ENCODE measurements around the gene XYLT2.

XYLT2 gene

DNA sequence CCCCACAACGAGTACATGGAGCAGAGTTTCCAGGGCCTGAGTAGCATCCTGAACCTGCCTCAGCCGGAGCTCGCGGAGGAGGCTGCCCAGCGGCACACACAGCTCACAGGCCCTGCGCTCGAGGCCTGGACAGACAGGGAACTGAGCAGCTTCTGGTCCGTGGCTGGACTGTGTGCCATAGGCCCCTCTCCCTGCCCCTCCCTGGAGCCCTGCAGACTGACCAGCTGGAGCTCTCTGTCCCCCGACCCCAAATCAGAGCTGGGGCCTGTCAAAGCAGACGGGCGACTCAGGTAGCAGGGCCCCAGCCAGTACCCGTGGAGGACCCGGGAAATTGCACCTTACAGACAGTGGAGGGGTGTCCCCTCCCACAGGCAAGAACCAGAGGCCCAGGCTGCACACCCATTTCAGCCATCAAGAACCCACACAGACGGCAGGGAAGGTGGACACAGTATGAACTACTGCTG is 14.1 kb downstream of the XYLT2 start:
- Mint-ChIP-seq H3K27ac (no peak overlapping the region), H3K4me1 (ENCODE audit: low read depth) (peaks cover 7% of the 10 kb centered on the region)

DNA sequence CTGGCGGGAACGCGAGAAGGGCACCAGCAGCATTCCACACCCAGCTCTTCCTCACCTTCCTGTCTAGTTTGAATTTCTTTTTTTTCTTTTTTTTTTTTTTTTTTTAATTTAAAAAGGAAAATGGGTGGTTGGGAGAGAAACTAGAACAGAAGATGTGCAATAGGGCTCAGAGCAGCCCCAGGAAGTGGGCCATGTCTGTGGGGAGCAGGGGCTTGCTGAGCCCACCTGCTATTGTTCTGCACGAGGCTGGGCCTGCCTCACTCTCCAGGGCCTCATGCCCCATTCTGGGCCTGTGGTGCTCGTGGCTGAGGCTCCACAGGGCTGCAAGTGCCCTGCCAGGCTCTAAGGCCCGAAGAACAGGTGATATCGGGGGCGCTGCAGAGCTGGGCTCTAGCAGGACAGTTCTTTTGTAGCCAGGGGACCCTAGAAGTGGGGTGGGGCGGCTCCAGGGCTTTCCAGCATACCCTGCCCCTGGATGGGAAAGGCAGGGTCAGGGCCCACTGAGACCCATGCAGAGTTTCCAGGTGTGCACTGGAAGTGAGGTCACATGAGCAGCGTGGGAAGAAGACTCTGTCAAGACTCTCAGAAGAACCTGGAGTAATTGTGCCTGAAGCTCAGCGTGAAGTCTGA is 14.7 kb downstream of the XYLT2 start:
- Mint-ChIP-seq H3K36me3 (ENCODE audit: low read depth) (peaks cover 20% of the 10 kb centered on the region), H3K27ac (no peak overlapping the region), H3K4me3 (no peak overlapping the region), H3K9me3 (no peaks in the 10 kb centered on the region), H3K4me1 (ENCODE audit: low read depth) (peaks cover 7% of the 10 kb centered on the region), H3K27me3 (ENCODE audit: low read depth) (no peaks in the 10 kb centered on the region)
- no peak for DNase-seq (ENCODE audit: low spot score)

More for the DNA sequence above, 14.1 kb downstream of the XYLT2 start:
- no peaks in the 10 kb centered on the region for H3K9me3 Mint-ChIP-seq
- peaks cover 20% of the 10 kb centered on the region for H3K36me3 Mint-ChIP-seq (ENCODE audit: low read depth)
- no peak overlapping the region for H3K4me3 Mint-ChIP-seq
- DNase-seq (ENCODE audit: low spot score): no peak
- no peaks in the 10 kb centered on the region for H3K27me3 Mint-ChIP-seq (ENCODE audit: low read depth)

DNA sequence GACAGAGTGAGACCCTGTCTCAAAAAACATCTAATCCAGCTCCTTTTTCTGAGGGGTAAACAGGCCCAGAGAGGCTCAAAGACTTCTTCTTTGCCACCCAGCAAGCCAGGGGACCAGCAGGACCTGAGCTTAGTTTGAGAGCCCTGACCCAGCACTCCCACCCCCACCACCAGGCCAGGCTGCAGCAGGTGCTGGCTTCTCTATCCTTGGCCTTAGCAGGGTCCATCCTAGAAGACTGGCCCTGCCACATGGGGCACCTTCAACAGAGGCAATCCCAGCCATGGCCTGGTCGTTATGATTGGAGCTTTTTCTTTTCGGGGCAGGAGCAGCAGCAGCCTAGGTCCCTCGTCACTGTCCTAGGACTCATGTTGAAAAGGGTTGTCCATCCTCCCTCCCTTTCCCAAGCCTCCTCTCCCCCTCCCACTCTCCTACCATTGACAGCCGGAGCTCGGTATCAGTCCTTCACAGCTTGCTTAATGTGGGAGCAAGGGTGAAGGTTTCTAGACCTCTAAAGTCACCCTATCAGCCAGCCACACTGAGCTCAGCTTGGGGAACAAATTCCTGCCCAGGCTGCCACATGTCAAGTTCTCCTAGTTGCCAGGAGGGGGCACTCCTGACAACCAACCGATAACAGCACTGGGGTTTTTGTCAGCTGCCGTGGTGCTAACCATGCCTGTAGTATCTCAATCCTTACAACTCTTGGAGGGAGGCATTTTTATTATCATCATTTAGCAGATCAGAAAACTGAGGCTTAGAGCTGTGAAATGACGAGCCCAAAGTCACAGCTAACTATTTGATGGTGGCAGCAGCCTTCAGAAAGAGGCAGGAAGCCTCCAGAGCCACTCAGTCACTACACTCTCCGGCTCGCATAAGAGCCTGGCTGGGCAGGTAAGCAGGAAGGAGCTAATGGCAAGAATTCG is 15.9 kb downstream of the XYLT2 start:
- Mint-ChIP-seq H3K27ac (peak overlapping the region; percentile 53), H3K4me1 (ENCODE audit: low read depth) (peaks cover 7% of the 10 kb centered on the region), H3K9me3 (no peaks in the 10 kb centered on the region), H3K4me3 (peak overlapping the region; percentile 44), H3K36me3 (ENCODE audit: low read depth) (peaks cover 18% of the 10 kb centered on the region), H3K27me3 (ENCODE audit: low read depth) (no peaks in the 10 kb centered on the region)
- peak; percentile 49 for DNase-seq (ENCODE audit: low spot score)

DNA sequence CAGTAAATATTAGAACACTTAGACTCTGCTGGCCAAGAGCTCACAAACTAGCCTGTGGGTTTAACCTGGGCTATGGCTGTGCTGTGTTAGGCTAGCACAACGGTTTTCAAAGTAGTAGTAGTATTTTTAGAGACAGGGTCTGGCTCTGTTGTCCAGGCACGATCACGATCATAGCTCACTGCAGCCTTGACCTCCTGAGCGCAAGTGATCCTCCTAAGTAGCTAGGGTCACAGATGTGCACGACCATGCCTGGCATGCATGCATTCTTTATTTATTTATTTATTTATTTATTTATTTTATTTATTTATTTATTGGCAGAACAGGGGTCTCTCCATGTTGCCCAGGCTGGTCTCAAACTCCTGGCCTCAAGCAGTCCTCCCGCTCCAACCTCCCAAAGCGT is 16.7 kb downstream of the XYLT2 start:
- no peak overlapping the region for H3K4me3 Mint-ChIP-seq
- peaks cover 7% of the 10 kb centered on the region for H3K4me1 Mint-ChIP-seq (ENCODE audit: low read depth)
- DNase-seq (ENCODE audit: low spot score): no peak
- H3K27me3 Mint-ChIP-seq (ENCODE audit: low read depth): no peaks in the 10 kb centered on the region
- H3K9me3 Mint-ChIP-seq: no peaks in the 10 kb centered on the region
- H3K27ac Mint-ChIP-seq: peak overlapping the region; percentile 55
- peaks cover 20% of the 10 kb centered on the region for H3K36me3 Mint-ChIP-seq (ENCODE audit: low read depth)

DNA sequence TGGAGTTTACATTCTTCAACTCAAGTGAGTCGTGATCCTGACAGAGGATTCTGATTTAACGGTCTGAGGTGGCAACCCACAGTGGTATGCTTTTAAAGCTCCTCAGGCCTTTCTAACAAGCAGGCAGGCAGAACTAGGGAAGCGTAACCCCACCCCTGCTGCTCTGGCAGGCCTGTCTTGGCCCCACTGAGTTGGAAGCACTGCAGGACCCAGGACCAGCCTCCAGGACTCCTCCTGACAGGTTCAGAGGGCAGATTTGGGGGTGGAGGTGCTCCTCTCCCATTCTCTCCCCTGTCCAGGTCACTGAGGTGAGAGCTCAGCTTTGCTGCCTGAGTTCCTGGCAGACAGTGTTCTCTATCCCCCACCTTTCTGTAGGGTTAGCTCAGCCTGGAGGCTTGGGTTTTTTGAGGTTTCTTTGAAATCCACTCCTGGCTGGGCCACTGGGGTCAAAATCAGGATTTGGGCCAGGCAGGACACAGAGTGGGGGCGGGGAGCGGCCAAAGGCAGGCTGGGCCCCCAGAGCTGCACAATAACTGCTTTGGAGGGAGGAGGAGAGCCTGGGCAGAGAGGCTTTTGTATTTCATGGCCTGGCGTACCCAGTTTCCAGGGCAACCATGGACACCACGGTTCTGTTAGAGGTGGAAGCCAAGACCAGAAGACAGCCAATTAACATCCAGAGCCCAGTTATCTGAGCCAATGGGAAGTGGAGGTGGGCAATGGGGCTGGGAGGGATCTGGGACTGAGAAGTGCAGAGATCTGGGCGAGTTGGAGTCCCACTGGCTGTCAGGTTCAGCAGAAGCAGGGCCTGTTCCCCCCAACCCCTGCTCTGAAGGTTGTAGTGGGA is 17.5 kb downstream of the XYLT2 start:
- peaks cover 7% of the 10 kb centered on the region for H3K4me1 Mint-ChIP-seq (ENCODE audit: low read depth)
- DNase-seq (ENCODE audit: low spot score): no peak
- no peaks in the 10 kb centered on the region for H3K9me3 Mint-ChIP-seq
- no peak overlapping the region for H3K27ac Mint-ChIP-seq
- peaks cover 24% of the 10 kb centered on the region for H3K36me3 Mint-ChIP-seq (ENCODE audit: low read depth)
- H3K27me3 Mint-ChIP-seq (ENCODE audit: low read depth): no peaks in the 10 kb centered on the region
- no peak overlapping the region for H3K4me3 Mint-ChIP-seq

DNA sequence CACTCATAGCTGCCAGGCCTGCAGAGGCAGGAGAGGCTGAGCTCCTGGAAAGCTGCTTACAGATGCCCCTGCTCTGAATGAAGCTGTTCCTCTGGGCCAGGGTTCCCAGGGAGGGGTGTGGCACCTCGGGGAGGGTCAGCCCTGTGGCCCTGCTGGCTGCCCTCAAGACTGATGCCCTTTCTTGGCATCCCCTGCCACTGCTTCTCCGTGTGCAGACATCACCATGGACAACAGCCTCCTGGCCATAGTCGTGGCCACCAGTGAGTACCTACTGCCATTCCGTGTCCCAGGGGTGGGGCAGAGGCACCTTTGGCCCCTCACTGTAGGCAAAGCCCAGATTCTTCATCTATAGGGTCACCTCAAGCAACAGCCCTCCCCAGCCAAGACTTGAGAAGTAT is 18.1 kb downstream of the XYLT2 start:
- no peak for DNase-seq (ENCODE audit: low spot score)
- Mint-ChIP-seq H3K36me3 (ENCODE audit: low read depth) (peaks cover 23% of the 10 kb centered on the region), H3K9me3 (no peaks in the 10 kb centered on the region), H3K4me3 (no peak overlapping the region), H3K27ac (no peak overlapping the region), H3K4me1 (ENCODE audit: low read depth) (peaks cover 7% of the 10 kb centered on the region), H3K27me3 (ENCODE audit: low read depth) (no peaks in the 10 kb centered on the region)

DNA sequence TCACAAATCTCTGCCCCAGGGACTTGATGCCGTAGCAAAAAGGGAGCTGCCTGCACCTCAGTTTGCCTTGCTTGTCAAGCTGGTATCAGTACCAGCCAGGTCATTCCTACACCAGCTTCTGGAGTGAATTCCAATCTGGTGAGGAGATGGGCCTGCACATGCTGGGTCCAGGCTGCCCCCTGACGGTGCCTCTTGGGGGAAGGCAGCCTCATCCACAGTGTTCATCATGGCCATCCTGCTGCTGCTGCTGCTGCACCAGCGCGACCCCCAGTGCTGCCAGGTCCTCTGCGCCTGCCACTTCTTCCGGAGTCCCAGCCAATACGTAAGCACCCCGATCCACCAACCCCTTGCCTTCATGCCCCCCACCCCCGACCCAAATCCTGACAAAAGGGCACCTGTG is 18.8 kb downstream of the XYLT2 start:
- no peak overlapping the region for H3K4me3 Mint-ChIP-seq
- no peak overlapping the region for H3K27ac Mint-ChIP-seq
- H3K9me3 Mint-ChIP-seq: no peaks in the 10 kb centered on the region
- peaks cover 7% of the 10 kb centered on the region for H3K4me1 Mint-ChIP-seq (ENCODE audit: low read depth)
- DNase-seq (ENCODE audit: low spot score): no peak
- peaks cover 23% of the 10 kb centered on the region for H3K36me3 Mint-ChIP-seq (ENCODE audit: low read depth)
- H3K27me3 Mint-ChIP-seq (ENCODE audit: low read depth): no peaks in the 10 kb centered on the region

DNA sequence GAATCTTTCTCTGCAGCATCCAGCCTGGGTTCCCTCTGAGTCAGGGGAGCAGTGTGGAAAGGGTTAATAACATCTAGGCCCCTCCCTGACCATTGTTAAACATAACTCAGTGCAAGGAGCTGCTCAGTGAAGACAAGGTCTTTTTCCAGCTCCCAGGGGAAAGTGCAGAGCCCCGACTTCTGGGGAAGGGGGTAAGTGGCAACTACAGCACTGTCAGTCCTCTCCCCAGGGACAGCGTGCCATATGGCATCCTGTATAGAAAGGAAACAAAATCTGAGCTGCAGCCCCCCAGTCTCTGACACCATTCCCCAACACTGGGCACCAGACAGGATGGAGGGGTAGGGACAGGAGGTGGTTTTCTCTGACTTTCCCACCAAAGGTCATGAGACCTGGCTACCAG is 19.2 kb downstream of the XYLT2 start:
- no peak for DNase-seq (ENCODE audit: low spot score)
- H3K9me3 Mint-ChIP-seq: no peaks in the 10 kb centered on the region
- H3K27ac Mint-ChIP-seq: no peak overlapping the region
- H3K36me3 Mint-ChIP-seq (ENCODE audit: low read depth): peaks cover 28% of the 10 kb centered on the region
- H3K4me1 Mint-ChIP-seq (ENCODE audit: low read depth): peaks cover 7% of the 10 kb centered on the region
- no peaks in the 10 kb centered on the region for H3K27me3 Mint-ChIP-seq (ENCODE audit: low read depth)
- H3K4me3 Mint-ChIP-seq: no peak overlapping the region

DNA sequence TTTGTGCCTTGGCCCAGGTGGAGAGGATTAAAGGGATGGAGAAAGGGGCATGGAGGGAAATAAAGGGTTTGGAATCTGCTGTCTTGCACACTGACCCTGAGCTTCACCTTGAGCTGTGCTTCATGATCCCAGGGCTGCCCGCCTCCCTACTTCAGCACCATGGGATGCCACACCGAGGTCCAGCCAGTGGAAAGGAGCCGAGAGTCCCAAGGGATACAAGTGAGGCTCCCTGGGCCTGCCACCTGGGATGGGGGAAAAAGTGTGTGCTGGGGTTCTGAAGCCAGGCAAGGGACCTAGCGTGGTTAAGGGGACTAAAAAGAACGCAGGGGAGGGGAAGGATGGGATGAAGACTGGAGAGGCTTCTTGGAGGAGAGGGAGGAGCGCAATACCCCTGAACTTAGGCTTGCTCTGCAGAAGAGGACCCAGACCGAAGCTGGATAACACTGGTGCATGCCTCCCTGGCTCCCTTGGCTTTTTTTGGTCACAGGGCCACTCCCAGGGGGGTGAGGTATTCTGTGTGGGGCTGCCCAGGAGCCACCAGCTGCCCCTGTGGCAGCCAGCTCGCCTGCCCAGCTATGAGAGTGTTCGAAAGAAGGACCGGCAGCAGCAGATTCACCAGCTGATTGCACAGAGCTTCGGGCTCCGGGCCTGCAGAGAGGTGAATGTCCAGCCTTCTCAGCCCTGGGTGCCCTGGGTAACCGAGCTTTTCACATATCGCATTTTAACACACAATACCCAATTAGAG is 19.9 kb downstream of the XYLT2 start:
- Mint-ChIP-seq H3K4me3 (no peak overlapping the region), H3K4me1 (ENCODE audit: low read depth) (peaks cover 10% of the 10 kb centered on the region), H3K27me3 (ENCODE audit: low read depth) (no peaks in the 10 kb centered on the region), H3K27ac (no peak overlapping the region), H3K9me3 (no peaks in the 10 kb centered on the region), H3K36me3 (ENCODE audit: low read depth) (peaks cover 33% of the 10 kb centered on the region)
- DNase-seq (ENCODE audit: low spot score): no peak

DNA sequence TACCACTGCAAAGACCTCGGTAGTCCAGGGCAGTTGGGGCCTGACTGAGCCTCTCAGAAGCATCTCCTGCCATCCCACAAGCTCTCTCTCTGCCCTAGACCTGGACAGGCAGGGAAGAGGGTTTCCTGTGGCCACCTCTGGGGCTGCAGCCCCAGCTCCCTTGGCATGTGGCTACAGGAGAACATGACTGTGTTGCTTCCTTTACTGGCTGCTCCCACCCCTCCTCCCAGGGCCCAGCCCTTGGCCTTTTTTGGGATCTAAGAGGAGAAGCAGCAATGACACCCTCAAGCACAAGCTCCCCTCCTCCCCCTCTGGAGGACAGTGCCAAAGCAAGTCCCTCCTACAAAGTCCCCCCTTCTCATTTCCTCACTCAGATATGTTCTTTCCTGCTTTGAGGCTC is 21.5 kb downstream of the XYLT2 start:
- Mint-ChIP-seq H3K4me3 (no peak overlapping the region), H3K4me1 (ENCODE audit: low read depth) (peaks cover 14% of the 10 kb centered on the region), H3K27me3 (ENCODE audit: low read depth) (no peaks in the 10 kb centered on the region), H3K36me3 (ENCODE audit: low read depth) (peaks cover 41% of the 10 kb centered on the region), H3K27ac (no peak overlapping the region), H3K9me3 (no peaks in the 10 kb centered on the region)
- DNase-seq (ENCODE audit: low spot score): no peak

DNA sequence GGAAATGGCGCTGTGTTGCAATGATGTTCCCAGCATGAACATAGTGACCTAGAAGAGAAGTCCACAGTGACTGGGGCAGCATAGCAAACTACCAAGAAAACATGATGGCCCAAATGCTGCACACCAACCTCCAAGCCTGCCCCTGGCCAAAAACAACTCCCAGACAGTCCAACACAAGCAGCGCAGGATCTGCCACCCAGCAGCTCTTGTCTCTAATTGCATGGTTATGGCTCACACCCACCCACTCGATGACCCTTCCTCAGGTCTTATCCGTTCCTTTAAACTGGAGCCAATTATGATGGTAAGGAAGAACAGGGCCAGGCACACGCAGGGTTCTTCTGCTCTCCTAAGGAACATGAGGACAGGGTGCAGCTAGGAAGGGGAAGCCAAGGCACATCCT is 24.1 kb downstream of the XYLT2 start:
- DNase-seq (ENCODE audit: low spot score): no peak
- Mint-ChIP-seq H3K9me3 (no peaks in the 10 kb centered on the region), H3K4me3 (no peak overlapping the region), H3K27ac (peak overlapping the region; percentile 45), H3K4me1 (ENCODE audit: low read depth) (peaks cover 20% of the 10 kb centered on the region), H3K36me3 (ENCODE audit: low read depth) (peaks cover 46% of the 10 kb centered on the region), H3K27me3 (ENCODE audit: low read depth) (no peaks in the 10 kb centered on the region)

DNA sequence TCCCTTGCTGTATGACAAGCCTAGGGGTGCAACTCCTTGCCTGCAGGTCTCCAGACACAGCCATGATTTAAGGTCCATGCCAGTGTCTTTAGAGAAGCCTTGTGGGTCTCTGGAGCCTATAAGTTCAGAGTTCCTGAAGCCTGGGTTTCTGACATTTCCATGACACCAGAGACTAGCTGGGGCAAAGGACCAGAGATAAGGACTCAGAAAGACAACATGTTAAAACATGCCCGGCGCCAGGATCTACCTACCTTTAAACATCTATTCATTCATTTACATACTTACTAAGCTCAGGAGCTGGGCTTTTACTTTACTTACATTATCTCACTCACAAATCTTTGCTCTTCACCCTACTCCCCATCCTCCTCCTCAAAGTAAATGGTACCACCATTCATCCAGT is 25.6 kb downstream of the XYLT2 start:
- Mint-ChIP-seq H3K27me3 (ENCODE audit: low read depth) (no peaks in the 10 kb centered on the region), H3K4me3 (peak overlapping the region; percentile 95), H3K27ac (peak overlapping the region; percentile 99), H3K36me3 (ENCODE audit: low read depth) (peaks cover 44% of the 10 kb centered on the region), H3K4me1 (ENCODE audit: low read depth) (peaks cover 23% of the 10 kb centered on the region), H3K9me3 (no peaks in the 10 kb centered on the region)
- no peak for DNase-seq (ENCODE audit: low spot score)

DNA sequence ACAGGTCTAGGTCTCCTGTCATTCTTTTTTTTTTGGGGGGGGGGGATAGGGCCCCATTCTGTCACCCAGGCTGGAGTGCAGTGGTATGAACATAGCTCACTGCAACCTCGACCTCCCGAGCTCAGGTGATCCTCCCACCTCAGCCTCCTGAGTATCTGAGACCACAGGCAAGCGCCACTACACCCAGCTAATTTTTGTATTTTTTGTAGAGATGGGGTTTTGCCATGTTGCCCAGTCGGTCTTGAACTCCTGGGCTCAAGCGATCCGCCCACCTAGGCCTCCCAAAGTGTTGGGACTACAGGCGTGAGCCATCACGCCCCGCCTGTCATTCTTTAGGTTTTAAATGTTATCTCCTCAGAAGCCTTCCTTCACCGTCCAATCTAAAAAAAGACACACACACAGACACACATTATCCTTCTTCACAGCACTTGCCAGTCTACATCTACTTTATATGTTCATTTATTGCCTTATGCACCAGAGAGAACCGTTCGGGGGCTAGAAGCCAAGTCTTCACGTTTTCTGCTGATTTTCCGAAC is 26.4 kb downstream of the XYLT2 start:
- H3K9me3 Mint-ChIP-seq: no peaks in the 10 kb centered on the region
- peak overlapping the region; percentile 95 for H3K4me3 Mint-ChIP-seq
- H3K36me3 Mint-ChIP-seq (ENCODE audit: low read depth): peaks cover 44% of the 10 kb centered on the region
- peaks cover 23% of the 10 kb centered on the region for H3K4me1 Mint-ChIP-seq (ENCODE audit: low read depth)
- H3K27ac Mint-ChIP-seq: peak overlapping the region; percentile 99
- no peaks in the 10 kb centered on the region for H3K27me3 Mint-ChIP-seq (ENCODE audit: low read depth)
- DNase-seq (ENCODE audit: low spot score): no peak
